CD1c-positive myeloid dendritic cell (primary cell): ENCODE data around the gene RFPL3.
"Not testable (repeated sequence)": the region's sequence is repeated elsewhere in the genome, so short reads cannot be mapped to it uniquely, and the experiment has no call there.

Experiments
- DNase-seq: peaks from one replicate; pipeline ENCODE4 v3.0.0-alpha.2; 2016; ENCODE audit errors: extremely low spot score

The RFPL3 gene

GRCh38 chr22:32331236-32331917 is 26.3 kb upstream of the RFPL3 start:
- no peak for DNase-seq

- DNase-seq = no peak
These were observed 25.5 kb upstream of the RFPL3 start for GRCh38 chr22:32331918-32332725.

- DNase-seq = no peak
These were observed 24.4 kb upstream of the RFPL3 start for GRCh38 chr22:32333141-32333768.

DNA sequence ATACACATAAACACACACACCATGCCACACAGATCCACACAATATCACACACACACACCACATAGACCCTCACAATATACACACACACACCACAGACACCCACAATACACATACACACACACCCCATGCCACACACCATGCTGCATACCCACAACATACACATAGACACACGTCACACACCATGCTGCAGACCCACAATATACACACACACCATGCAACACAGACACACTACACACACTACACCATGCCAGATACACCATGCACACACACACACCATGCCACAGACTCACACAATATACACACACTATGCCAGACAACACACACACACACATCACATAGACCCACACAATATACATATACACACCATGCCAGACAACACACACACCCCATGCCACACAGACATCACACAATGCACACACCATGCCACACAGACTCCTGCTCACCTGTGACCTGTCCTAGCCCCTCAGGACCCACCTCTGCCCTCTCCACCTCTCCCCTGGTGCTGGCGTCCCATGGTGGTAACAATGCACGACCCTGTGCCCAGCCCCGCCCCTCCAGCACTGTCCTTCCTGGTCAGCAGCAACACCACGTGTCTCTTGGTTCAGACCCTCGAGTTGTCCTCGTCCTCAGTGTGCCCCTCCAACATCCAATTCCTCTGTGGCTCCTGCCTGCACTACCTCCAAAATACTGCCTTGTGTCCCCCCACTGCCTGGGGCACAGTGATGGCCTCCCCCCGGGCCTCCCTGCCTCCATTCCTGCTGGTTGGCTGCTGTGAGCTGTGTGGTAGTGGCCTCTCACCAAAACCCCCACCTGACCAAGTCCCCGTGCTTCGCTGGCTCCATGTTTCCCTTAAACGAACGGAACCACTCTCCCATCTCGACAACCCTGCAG is 23.7 kb upstream of the RFPL3 start:
- no peak for DNase-seq

DNA sequence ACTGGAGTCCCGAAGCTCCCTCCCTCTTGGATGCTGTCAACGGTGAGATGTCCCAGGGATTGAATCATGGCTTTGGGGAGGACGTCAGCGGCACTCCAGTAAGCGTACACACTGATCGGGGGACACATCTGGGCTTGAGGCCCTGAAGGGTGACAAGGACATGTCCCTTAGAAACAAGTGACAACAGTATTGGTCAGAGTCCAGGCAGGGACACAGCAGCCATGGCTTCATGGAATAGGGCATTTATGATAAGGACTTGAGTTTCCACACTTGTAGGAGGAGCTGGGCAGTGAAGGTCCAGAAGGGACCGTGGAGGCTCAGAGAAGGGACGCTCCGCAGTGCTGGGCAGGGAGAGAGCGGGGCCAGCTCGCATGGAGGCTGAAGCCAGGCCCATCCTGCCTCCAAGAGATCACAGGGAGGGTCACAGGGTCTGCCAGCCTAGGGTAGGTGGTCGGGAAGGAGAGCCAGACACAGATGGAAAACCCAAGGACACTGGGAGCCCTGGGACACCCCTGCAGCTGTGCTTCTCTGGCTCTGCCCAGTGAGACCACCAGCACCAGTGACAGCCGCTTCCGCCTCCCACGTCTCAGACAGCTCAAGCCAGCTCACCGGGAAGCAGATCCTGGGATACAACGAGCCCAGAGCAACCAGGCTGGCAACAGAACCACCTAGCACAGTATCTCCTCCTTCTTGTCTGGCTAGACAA is 22.9 kb upstream of the RFPL3 start:
- no peak for DNase-seq

- DNase-seq = no peak
These were observed 22.2 kb upstream of the RFPL3 start for GRCh38 chr22:32335471-32335870.

DNA sequence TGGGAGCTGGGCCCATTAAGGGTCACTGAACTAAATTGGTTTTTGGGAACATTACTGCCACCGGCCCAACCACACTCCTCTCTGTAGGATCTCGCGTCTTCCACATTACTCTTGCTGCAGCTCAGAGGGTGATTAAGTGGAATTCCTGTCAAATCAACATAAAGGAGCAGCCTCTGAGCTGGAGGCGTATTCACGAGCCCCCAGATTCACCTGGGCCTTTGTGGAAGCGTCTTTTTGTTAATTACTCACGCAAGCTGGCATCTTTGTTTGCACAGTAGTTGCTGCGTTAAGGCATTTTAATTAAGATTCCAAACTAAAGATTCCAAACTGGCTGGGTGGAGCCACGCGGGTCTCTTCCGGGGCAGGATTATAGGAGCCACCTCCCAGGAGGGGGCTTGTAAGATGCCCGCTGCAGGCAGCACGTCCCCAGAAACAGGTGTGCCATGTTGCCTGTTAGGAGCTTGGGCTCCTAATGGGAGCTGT is 21.5 kb upstream of the RFPL3 start:
- DNase-seq = no peak

DNA sequence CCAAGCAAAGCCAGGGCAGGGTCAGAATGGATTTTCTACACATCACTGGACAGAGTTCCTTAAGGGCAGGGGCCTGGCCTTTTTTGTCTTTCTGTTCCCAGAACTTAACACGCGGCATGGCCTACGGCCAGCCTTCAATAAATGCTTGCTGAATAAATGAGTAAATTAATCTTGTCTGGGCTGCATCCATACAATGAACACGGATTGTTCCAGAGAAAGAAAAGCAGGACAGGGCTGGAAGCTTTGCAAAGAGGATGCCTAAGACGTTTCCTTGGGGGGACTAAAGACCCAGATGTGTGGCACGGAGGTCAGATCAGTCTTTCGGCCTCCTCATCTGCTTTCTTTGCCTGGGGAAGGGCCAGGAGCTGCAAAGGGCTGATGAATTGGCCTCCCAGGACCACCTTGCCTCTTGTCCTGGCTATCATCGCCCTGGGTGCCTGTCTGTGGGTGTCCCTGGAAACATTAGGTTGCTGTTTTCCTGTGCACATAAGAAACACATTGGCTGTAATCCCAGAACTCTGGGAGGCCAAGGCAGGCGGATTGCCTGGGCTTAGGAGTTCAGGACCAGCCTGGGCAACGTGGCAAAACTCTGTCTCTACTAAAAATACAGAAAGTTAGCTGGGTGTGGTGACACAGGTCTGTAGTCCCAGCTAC is 20.8 kb upstream of the RFPL3 start:
- DNase-seq = no peak

- not testable (repeated sequence) for DNase-seq
These were observed 20.2 kb upstream of the RFPL3 start for GRCh38 chr22:32337425-32337824.

GRCh38 chr22:32338757-32339156 is 18.9 kb upstream of the RFPL3 start:
- DNase-seq = no peak

- DNase-seq = no peak
These were observed 18.3 kb upstream of the RFPL3 start for GRCh38 chr22:32339190-32340012.

DNA sequence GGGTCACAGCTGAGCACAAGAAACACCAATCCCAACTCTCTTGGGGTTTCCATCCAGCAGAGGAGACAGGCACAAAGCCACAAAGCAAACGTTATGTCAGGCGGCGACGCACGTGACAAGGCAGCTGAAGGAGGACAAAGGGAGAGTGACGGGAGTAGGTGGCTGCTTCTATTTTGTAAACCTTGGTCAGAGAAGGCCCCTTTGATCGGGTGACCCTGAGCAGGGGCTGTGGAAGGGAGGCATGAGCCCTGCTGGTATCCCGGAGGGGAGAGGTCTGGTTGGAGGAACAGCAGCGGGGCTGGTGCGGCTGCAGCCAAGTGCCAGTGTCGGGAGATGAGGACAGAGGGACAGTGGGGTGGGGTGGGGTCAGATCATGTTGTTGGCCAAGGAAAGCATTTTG is 17.3 kb upstream of the RFPL3 start:
- no peak for DNase-seq

GRCh38 chr22:32341122-32341740 is 16.4 kb upstream of the RFPL3 start:
- no peak for DNase-seq

- no peak for DNase-seq
These were observed 14.7 kb upstream of the RFPL3 start for GRCh38 chr22:32342977-32343376.

DNA sequence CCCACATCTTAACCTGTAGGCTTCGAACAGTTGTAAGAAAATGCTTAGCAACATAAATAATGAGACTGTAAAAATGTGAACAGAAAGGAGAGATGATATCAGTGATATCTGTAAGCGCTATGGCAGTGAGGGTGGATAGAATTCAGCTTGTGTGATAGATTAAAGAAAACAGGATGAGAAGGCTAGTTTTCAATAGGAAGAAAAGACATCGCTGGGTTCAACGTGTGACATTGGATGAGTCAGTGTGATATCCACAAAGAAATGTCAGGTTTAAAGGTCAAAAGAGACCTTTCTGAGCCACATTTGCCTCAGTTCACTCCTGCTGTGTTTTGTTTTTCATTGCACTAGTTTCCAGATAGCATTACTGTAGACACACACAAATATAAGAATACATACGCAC is 13.7 kb upstream of the RFPL3 start:
- no peak for DNase-seq

- DNase-seq = no peak
These were observed 9.5 kb upstream of the RFPL3 start for GRCh38 chr22:32348031-32348611.

DNA sequence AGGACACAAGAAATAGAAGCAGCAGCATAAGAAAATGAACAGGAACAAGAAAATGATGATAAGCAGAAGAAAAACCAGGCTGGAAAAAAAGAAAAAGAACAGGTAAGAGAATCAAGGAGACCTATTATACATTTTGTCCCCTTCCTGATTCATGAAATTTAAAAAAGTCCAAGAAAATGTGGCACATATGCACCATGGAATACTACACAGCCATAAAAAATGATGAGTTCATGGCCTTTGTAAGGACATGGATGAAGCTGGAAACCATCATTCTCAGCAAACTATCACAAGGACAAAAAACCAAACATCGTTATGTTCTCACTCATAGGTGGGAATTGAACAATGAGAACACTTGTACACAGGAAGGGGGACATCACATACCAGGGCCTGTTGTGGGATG is 5.8 kb upstream of the RFPL3 start:
- not testable (repeated sequence) for DNase-seq

GRCh38 chr22:32352681-32353080 is 5.0 kb upstream of the RFPL3 start:
- DNase-seq = no peak

DNA sequence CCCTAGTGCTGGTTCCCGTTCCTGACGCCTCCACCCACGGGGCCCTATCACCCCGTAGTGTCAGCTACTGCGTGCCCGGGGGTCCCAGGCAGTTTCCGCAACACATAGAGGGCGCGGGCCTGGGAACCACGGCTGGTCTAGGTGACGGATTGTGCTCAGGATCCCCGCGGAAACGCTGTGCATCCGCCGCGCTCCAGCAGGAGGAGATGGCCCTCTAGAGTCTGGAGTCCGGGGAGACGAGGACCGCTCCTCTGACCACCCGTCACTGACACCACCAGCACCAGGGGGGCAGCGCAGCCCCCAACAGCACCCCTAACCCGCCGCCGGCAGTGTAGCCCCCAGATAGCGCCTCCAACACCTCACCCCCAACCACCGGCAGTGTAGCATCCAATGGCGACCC is 4.4 kb upstream of the RFPL3 start:
- no peak for DNase-seq
